Stimulated activated naive CD8-positive, alpha-beta T cell treated with anti-CD3 and anti-CD28 coated beads, Interleukin-15, amount 100 ng/mL, for 72 hours (primary cell): ENCODE results near the gene AOC2.
"Not testable (repeated sequence)": the region's sequence is repeated elsewhere in the genome, so short reads cannot be mapped to it uniquely, and the experiment has no call there.

Experiments used
- ATAC-seq: fragments of 150-1000 bp; cut with Tn5 transposase; 2 replicates; pipeline ENCODE4 v1.10.0; 2021; ENCODE audit warnings: mild to moderate bottlenecking, moderate library complexity
- DNase-seq, 2 donors: peaks; one replicate each; pipeline ENCODE4 v3.0.0; 2021 to 2022
- H3K27ac Mint-ChIP-seq, 2 donors: one replicate each; pipeline ENCODE4 v1.8.0; 2022; ENCODE audit warnings: mild to moderate bottlenecking in 2 of 2, mixed read lengths in 2 of 2, moderate library complexity in 2 of 2
- H3K27me3 Mint-ChIP-seq: one replicate; pipeline ENCODE4 v1.8.0; 2022; ENCODE audit warnings: mixed read lengths
- H3K4me1 Mint-ChIP-seq: one replicate; pipeline ENCODE4 v1.8.0; 2022; ENCODE audit warnings: mild to moderate bottlenecking, mixed read lengths
- H3K4me3 Mint-ChIP-seq, 2 donors: one replicate each; pipeline ENCODE4 v1.8.0; 2022; ENCODE audit warnings: mild to moderate bottlenecking in 2 of 2, mixed read lengths in 2 of 2, moderate library complexity in 1 of 2
- H3K9me3 Mint-ChIP-seq, 2 donors: one replicate each; pipeline ENCODE4 v1.8.0; 2022; ENCODE audit warnings: mixed read lengths in 2 of 2

The AOC2 gene

DNA sequence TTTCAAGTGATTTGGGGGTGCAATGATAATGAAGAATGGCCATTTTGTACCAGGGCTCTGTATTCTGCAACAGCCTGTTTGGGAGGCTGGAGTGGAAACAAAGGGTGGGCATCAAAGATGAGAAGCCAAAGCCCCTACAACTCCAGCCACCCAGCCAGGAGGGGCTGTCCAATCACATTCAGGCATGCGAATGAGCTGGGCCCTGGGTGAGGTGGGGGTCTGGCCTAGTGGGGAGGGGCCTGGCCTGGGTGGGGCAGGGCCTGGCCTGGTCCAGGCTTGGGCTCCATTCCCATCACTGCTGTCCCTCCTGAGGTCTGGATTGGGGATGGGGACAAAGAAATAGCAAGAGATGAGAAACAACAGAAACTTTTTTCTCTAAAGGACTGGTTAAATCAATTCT, 13.0 kb downstream of the AOC2 start:
- no peaks in the 10 kb centered on the region for H3K4me1 Mint-ChIP-seq
- H3K9me3 Mint-ChIP-seq = no peaks in the 10 kb centered on the region
- ATAC-seq = no peak
- no peaks in the 10 kb centered on the region for H3K27me3 Mint-ChIP-seq
- H3K27ac Mint-ChIP-seq = no peak overlapping the region
- DNase-seq = no peak
- H3K4me3 Mint-ChIP-seq = no peak overlapping the region

DNA sequence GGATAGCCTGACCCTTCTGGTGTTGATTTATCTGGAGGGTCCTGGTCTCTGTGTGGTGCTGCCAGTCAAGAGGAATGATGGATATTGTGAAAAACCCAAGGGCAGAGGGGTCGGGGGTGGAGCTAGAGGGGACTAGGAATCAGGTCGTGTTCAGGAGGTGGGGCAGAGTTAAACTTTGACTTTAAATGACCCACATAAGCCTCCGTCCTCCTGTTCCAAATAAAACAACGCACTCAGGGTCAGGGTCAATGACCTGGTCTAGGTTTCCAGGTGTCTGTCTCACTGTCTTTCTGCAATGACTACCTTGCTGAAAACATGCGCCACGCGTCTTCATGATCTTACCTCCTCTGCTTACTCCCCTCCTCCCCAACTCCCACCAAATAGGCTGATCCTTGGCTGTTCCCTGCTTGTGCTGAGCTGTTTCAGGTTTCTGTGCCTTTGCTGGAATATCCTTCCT, 21.3 kb downstream of the AOC2 start:
- no peak for DNase-seq
- Mint-ChIP-seq H3K4me3 (no peak overlapping the region), H3K27ac (no peak overlapping the region), H3K4me1 (no peaks in the 10 kb centered on the region), H3K9me3 (no peaks in the 10 kb centered on the region), H3K27me3 (peaks cover 17% of the 10 kb centered on the region)
- no peak for ATAC-seq

DNA sequence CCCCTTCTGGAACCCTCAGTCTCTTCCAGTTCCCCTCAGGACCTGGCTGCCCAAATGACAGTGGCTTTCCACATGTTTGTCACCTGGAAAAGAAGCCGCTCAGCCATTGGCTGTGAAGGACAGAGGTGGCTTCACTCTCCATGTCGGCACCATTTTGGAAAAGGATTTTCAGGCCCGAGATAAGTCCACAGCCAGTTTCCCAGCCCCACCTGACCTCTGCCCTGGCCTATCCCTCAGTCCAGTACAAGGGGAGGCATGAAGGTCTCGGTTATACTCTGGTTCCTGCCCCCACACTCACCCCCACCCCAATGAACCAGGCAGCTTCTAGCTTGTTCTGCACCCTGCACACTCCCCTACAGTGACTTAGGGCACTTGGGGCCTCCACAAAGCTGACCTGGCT, 21.8 kb downstream of the AOC2 start:
- DNase-seq = no peak
- Mint-ChIP-seq H3K27ac (no peak overlapping the region), H3K27me3 (peaks cover 17% of the 10 kb centered on the region), H3K4me3 (no peak overlapping the region), H3K9me3 (no peaks in the 10 kb centered on the region), H3K4me1 (no peaks in the 10 kb centered on the region)
- no peak for ATAC-seq

DNA sequence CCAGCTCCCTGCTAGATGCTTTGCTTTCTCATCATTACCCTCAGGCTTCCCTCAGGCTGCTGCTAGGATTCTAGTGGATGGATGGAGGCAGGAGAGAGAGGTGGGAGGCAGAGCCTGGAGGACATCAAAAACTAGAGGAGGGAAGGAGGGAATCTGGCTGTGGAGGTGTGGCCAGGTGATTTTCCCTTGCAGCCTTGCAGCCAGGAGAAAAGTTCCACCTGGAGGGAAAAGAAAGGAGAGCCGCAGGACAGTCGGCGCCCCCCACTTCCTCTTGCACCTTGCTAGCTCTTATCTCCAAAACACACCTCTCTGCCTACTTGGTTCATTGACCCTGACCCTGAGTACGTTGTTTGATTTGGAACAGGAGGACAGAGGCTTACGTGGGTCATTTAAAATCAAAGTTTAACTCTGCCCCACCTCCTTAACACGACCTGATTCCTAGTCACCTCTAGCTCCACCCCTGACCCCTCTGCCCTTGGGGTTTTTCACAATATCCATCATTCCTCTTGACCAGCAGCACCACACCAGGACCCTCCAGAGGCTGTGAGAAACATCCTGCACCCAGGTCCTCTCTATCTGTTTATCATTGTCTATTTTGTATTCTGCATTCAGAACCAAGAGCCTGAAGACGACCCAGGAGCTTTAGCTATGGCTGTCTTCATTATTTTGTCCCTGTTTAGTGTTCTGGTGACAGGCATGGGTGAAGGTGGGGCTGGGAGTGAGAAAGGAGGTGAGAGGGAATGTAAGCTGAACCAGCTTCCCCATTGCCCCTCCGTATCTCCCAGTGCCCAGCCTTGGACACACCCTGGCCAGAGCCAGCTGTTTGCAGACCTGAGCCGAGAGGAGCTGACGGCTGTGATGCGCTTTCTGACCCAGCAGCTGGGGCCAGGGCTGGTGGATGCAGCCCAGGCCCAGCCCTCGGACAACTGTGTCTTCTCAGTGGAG, 22.5 kb downstream of the AOC2 start:
- peak overlapping the region in 1 of 2 donors; percentile 38 for H3K27ac Mint-ChIP-seq
- ATAC-seq = no peak

DNA sequence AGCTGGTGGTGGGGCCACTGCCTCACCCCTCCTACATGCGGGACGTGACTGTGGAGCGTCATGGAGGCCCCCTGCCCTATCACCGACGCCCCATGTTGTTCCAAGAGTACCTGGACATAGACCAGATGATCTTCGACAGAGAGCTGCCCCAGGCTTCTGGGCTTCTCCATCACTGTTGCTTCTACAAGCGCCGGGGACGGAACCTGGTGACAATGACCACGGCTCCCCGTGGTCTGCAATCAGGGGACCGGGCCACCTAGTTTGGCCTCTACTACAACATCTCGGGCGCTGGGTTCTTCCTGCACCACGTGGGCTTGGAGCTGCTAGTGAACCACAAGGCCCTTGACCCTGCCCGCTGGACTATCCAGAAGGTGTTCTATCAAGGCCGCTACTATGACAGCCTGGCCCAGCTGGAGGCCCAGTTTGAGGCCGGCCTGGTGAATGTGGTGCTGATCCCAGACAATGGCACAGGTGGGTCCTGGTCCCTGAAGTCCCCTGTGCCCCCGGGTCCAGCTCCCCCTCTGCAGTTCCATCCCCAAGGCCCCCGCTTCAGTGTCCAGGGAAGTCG, 23.4 kb downstream of the AOC2 start:
- peaks cover 17% of the 10 kb centered on the region for H3K27me3 Mint-ChIP-seq
- not testable (repeated sequence) for DNase-seq, H3K27ac Mint-ChIP-seq, H3K9me3 Mint-ChIP-seq, H3K4me1 Mint-ChIP-seq, H3K4me3 Mint-ChIP-seq, ATAC-seq

More for the DNA sequence above, 22.5 kb downstream of the AOC2 start:
- H3K27me3 Mint-ChIP-seq = peaks cover 17% of the 10 kb centered on the region
- no peaks in the 10 kb centered on the region for H3K9me3 Mint-ChIP-seq
- no peak for DNase-seq
- no peaks in the 10 kb centered on the region for H3K4me1 Mint-ChIP-seq
- H3K4me3 Mint-ChIP-seq = no peak overlapping the region

DNA sequence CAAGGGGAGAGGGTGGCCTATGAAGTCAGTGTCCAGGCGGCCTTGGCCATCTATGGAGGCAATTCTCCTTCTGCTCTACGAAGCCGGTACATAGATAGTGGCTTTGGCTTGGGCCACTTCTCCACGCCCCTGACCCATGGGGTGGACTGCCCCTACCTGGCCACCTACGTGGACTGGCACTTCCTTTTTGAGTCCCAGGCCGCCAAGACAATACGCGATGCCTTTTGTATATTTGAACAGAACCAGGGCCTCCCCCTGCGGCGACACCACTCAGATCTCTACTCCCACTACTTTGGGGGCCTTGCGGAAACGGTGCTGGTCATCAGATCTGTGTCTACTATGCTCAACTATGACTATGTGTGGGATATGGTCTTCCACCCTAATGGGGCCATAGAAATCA, 24.0 kb downstream of the AOC2 start:
- no peaks in the 10 kb centered on the region for H3K4me1 Mint-ChIP-seq
- H3K27me3 Mint-ChIP-seq = peaks cover 17% of the 10 kb centered on the region
- no peak overlapping the region for H3K27ac Mint-ChIP-seq
- H3K9me3 Mint-ChIP-seq = no peaks in the 10 kb centered on the region
- no peak for ATAC-seq
- no peak overlapping the region for H3K4me3 Mint-ChIP-seq
- no peak for DNase-seq

DNA sequence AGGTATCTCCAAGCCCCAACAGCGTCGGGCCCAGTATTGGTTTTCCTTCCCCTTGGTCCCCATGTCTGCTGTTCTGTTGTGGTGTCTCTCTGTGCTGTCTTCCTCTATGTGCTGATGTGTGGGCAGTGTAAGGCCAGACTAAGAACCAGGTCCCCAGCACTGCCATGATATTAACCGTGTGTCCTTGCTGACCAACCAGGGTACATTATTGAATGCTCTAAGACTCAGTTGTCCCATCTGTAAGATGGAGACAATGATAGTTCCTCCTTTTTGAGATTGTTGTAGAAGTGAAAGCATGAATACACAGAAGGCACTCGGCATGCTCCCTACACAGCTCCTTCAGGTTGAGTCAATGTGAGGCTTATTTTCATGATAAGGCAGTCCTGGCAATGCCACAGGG, 27.3 kb downstream of the AOC2 start:
- no peak for ATAC-seq
- Mint-ChIP-seq H3K4me3 (no peak overlapping the region), H3K9me3 (no peaks in the 10 kb centered on the region), H3K27me3 (peaks cover 14% of the 10 kb centered on the region), H3K4me1 (no peaks in the 10 kb centered on the region), H3K27ac (no peak overlapping the region)
- DNase-seq = no peak

DNA sequence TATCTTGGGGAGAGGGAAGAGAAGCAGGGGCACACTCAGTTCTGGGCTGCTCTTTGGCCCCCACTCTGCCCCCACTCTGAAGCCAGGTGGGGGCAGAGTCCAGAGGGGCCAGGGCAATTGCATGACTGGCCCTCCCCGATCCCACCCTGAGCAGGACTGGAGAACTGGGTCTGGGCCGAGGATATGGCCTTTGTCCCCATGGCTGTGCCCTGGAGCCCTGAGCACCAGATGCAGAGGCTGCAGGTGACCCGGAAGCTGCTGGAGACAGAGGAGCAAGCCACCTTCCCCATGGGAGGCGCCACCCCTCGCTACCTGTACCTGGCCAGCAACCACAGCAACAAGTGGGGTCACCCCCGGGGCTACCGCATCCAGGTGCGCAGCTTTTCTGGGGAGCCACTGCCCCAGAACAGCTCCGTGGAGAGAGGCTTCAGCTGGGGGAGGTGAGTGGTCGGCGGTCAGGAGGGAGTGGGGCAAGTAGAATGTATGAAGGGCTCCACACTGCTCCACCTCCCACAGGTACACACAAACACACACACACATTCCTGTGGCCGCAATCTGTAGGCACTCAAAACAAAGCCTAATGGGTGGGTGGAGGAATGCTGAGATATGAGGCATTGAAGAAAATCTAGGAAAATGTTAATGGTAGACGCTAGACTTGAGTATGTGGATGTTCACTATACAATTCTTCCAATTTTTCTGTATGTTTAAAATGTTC, 28.0 kb downstream of the AOC2 start:
- Mint-ChIP-seq H3K27ac (no peak overlapping the region), H3K4me1 (no peaks in the 10 kb centered on the region), H3K4me3 (no peak overlapping the region), H3K9me3 (no peaks in the 10 kb centered on the region), H3K27me3 (peaks cover 22% of the 10 kb centered on the region)
- DNase-seq (no peak), ATAC-seq (no peak)

DNA sequence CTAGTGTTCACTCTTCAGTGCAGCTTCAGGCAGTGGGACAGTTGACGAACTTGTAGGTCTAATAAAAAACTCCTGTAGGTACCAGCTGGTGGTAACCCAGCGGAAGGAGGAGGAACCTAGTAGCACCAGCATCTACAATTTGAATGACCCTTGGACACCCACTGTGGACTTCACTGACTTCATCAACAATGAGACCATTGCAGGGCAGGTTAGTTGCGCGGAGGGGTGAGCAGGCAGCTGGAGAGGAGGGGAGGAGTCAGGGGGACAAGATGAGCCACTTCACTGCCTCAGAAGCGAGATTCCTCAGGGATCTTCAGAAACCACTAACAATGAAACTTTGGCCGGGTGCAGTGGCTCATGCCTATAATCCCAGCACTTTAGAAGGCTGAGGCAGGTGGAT, 28.9 kb downstream of the AOC2 start:
- Mint-ChIP-seq H3K27ac (no peak overlapping the region), H3K4me1 (no peaks in the 10 kb centered on the region), H3K9me3 (no peaks in the 10 kb centered on the region), H3K27me3 (peaks cover 30% of the 10 kb centered on the region), H3K4me3 (no peak overlapping the region)
- DNase-seq (no peak), ATAC-seq (no peak)

DNA sequence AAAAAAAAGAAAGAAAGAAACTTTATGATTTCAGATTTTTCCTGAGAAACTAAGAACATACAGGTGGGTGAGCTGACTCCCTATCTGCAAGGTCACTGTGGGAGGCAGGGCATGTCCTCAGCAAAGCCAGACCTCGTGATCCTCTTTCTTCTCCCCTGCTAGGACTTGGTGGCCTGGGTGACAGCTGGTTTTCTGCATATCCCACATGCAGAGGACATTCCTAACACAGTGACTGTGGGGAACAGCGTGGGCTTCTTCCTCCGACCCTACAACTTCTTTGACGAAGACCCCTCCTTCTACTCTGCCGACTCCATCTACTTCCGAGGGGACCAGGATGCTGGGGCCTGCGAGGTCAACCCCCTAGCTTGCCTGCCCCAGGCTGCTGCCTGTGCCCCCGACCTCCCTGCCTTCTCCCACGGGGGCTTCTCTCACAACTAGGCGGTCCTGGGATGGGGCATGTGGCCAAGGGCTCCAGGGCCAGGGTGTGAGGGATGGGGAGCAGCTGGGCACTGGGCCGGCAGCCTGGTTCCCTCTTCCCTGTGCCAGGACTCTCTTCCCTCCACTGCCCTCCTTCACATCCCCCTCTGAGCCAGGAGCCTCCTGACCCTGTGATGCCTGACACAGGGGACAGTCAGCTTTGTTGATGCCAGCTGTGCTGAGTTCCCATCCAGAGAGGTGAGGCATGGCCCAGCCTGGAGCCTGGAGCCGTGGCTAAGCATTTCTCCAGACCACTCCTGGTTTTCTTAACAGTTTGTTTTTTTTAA, 29.7 kb downstream of the AOC2 start:
- not testable (repeated sequence) for DNase-seq, H3K27ac Mint-ChIP-seq, H3K4me1 Mint-ChIP-seq, H3K4me3 Mint-ChIP-seq, ATAC-seq, H3K9me3 Mint-ChIP-seq
- H3K27me3 Mint-ChIP-seq = peaks cover 33% of the 10 kb centered on the region

DNA sequence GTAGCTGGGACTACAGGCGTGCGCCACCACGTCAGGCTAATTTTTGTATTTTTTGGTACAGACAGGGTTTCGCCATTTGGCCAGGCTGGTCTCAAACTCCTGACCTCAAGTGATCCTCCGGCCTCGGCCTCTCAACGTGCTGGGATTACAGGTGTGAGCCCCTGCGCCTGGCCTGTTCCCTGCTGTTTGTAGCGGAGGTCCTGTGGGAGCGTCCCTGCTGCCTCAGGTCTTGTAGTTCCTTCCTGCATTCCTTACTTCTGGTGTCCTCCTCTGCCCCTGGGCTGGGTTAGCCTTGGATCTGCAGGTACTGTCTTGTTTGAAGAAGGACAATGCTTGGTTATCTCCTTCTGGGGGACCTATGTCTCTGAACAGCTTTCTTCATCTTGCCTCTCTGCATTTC, 32.7 kb downstream of the AOC2 start:
- Mint-ChIP-seq H3K4me1 (no peaks in the 10 kb centered on the region), H3K4me3 (no peak overlapping the region), H3K9me3 (no peaks in the 10 kb centered on the region), H3K27ac (no peak overlapping the region), H3K27me3 (peaks cover 31% of the 10 kb centered on the region)
- ATAC-seq (no peak), DNase-seq (no peak)

DNA sequence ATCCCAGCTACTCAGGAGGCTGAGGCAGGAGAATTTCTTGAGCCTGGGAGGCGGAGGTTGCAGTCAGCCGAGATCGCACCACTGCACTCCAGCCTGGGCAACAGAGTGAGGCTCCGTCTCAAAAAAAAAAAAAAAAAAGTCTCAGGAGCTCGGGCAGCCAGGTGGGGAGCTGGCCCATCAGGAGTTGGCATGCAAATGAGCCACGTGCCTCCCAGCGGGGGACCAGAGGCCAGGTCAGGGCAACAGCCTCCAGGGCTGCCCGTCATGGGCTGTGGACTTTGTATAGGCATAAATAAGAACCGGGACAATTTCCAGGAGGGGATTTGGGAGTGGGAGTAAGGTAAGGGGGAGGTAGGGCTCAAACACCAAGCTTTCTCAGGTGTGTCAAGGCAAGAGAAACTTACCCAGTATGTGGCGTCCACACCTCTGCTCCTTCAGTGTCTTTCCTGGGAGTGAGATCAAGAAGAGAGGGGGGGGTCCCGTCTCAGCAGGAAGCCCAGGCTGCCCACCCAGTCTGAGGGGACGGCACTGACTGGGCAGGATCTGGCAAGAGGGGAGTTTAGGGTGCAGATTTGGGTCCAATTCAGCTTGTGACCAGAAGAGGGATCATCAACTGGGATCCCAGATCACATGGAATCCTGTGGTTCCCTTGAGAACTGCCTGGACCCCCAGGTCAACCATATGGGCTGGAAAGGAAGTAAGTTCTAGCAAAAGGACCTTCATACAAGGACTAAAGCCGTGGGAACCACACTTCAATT, 33.9 kb downstream of the AOC2 start:
- DNase-seq (no peak), ATAC-seq (no peak)
- peak overlapping the region; percentile 41 to 48 for H3K27ac Mint-ChIP-seq
- no peak overlapping the region for H3K4me3 Mint-ChIP-seq
- H3K4me1 Mint-ChIP-seq = no peaks in the 10 kb centered on the region
- no peaks in the 10 kb centered on the region for H3K9me3 Mint-ChIP-seq
- peaks cover 31% of the 10 kb centered on the region for H3K27me3 Mint-ChIP-seq

DNA sequence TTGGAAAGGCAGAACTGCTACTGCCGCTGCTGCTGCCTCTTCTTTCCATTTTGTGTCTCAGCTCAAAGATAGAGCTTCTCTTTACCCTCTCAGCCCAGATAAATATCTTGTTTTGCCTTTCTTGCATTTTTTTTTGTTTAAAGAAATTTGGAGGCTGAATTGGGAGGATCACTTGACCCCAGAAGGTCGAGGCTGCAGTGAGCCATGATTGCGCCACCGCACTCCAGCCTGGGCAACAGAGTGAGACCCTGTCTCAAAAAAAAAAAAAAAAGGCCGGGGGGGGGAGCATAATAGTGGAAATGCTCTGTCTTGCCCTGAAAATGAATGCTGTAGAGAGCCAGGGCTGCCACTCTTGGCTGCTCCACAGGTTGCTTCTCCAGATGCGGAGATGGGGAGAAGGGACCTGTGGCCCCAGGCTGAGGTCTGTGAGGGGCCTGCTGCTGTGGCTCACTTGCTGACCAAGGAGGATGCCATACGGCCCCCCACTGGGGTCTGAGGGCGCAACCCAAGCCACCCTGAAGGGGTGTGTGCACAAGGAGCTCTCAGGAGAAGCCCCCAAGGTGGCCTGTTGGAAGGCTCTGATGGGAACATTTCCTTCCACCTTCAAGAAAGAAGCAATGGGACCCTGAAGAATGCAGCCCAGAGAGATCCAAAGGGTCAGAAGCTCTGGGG, 34.7 kb downstream of the AOC2 start:
- H3K9me3 Mint-ChIP-seq = no peaks in the 10 kb centered on the region
- peaks cover 31% of the 10 kb centered on the region for H3K27me3 Mint-ChIP-seq
- no peak overlapping the region for H3K4me3 Mint-ChIP-seq
- ATAC-seq (no peak), DNase-seq (no peak)
- H3K27ac Mint-ChIP-seq = no peak overlapping the region
- H3K4me1 Mint-ChIP-seq = no peaks in the 10 kb centered on the region

DNA sequence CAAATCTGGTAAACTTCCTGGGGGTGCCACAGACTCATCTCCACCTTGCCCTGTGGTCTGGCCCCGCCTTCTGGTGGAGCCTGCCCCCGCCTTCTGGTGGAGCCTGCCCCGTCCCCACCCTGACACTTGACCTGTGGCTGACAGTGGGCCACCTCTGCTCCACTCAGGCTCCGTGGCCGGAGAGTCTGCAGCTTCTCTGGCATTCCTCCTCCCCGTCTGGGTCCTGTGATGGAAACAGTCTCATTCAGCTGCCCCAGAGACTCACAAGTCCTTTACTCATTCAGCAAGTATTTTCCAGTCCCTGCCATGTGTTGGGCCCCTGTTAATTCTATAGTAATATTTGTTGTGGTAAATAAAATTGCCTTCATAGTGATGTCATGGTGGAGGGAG, 35.2 kb downstream of the AOC2 start:
- H3K4me1 Mint-ChIP-seq = no peaks in the 10 kb centered on the region
- no peak overlapping the region for H3K4me3 Mint-ChIP-seq
- H3K9me3 Mint-ChIP-seq = no peaks in the 10 kb centered on the region
- no peak for DNase-seq
- no peak for ATAC-seq
- H3K27ac Mint-ChIP-seq = no peak overlapping the region
- peaks cover 31% of the 10 kb centered on the region for H3K27me3 Mint-ChIP-seq
